C1 segment of cervical spinal cord (tissue), 14 donors: ENCODE data around the gene TIMP2.

Experiments
- DNase-seq, 14 donors: peaks; one replicate each; lab custom pipeline; 2025; lab: John Stamatoyannopoulos, UW

Gene TIMP2

DNA sequence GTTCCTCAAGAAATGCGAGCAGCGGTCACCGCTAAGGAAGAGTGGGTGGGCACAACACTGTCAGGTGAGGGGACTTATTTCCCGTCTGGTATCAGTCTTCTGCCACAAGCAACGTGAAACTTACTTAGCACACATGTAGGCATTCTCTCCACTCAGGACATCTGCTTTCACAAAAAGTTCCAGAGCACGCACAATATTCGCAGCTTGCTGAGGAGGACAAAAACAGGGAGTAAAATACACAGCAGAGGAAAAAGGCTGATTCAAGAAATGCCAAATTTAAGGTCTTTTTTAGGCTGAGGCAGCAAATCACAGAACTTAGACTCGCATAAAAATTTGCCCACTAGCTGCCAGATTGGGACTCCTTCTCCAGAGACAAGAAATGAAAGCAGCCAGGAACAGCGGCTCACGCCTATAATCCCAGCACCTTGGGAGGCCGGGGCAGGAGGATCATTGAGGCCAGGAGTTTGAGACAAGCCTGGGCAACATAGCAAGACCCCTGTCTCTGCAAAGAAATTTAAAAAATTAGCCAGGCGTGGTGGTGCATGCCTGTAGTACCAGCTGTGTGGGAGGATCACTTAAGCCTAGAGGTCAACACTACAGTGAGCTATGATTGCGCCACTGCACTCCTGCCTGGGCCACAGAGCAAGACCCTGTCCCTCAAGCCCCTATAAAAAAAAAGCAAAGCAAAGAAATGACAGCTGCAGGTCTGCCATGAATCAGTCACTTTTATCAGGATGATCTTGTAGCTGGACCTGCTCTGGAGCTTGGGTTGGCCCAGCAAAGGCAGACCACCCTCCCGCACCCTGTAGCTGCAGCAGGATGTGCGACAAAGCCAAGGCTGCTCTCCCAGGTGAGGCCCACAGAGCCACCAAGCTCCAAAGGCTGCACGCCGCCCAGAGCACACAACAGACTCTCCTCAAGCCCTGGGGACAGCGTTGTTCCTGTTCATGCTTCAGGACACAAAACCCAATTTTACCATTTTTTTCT, 105.1 kb downstream of the TIMP2 start:
- DNase-seq, result no peak

DNA sequence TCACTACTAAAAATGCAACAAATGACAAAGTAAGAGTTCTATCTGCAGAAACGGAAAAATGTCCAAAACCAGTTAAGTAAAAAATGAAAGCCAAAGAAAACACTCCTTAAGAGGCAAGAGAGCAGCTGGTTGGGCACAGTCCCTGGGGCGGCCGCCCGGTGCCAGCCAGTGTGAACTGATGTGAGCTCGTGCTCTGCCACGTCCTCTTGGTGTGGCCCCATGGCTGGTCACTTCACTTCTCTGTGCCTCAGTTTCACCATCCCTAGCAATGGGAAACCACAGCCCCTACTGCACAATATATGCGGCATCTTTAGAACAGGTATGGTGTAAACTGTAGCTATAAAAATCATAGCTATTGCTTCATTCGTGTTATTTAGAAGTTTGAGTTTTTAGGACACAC, 105.8 kb downstream of the TIMP2 start:
- no peak for DNase-seq

DNA sequence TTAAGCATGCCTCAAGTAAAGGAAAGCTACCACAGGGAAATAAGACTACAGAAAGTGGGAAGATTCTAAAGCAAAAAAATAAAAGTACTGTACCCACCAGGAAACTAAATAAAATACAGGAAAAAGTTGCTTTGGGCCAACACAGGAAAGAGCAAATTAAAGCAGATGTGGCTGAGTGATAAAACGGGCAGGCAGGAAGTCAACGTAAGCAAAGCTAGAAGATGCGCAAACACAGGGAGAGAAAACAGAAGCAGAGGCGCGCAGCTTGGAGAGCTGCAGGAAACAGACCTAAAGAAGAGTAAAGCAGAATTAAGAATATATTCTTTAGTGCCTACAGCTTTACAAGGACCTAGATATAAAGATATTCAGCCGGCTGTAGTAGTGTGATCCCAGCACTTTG, 106.3 kb downstream of the TIMP2 start:
- DNase-seq, result no peak

DNA sequence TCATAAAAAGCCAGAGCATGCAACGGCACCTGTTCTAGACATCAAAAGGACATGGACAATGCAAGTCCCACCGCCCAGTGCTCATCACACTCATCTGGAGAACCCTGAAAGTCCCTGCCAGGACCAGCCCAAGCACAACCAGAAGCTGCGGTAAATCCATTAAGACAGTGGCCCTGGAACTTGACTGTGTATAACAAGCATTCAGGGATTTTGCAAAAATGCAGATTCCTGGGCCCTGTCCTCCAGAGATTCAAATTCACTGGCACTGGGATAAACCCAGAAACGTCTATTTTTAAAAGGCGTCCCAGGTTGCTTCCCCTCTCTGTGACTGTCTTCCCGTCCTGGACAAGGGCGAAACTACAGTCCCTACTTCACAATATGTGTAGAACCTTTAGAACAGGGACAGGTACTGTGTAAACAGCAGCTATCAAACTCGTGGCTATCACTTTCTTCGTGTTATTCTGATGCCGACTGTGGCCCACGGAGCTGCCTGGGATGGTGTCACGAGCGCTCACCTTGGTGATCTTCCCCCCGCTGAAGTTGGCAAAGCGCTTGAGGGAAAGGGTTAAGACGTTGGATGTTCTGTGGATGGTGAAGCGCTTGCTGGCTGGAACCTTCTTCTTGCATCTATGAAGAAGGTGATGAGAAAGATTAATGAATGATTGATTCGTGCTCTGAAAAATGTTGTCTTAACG, 106.9 kb downstream of the TIMP2 start:
- no peak for DNase-seq

DNA sequence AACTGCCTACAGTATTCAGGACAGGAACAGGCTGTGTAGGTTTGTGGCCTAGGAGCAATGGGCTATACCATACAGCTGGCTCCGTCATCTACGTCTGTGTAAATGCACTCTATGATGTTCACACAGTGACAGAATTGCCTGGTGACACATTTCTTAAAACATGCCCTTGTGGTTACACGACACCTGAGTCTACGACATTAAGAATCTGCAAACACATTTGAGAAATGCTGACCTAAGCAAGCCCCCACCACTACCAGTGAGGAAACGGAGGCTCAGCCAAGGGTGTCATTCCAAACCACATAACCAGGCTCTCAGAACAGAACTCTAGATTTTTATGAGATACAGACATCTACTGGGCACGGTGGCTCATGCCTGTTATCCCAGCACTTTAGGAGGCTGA, 108.1 kb downstream of the TIMP2 start:
- no peak for DNase-seq

DNA sequence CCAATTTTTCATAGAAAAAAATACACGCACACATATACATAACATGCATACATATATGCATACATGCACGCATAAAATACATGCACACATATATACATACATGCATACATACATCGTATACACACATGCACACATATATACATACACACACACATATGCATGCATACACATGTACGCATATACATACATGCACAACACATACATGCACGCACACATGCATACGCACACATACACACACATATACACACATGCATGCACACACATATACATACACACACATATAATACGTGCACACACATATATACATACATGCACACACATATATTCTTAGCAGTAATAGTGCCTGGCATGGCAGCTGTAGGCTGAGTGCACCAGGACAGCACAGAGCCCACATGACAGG, 109.5 kb downstream of the TIMP2 start:
- no peak for DNase-seq

DNA sequence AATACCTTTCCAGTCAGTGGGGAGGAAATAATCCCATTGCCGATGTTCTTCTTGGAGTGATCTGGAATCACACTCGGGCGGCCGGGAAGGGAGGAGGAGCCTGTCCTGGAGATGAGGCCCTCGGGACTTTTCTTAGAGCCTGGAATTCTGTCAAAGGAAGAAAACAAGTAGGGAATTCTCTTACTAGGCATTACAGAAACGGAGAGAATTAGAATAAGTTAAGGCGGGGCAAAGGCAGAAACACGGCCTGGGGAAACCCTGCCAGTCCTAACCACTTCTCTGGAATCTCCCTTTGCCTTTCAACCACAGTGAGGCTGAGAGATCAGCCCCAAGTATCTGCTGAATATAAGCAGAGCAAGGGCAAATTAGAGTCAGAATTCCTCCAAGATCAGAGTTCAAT, 112.3 kb downstream of the TIMP2 start:
- DNase-seq, result no peak

DNA sequence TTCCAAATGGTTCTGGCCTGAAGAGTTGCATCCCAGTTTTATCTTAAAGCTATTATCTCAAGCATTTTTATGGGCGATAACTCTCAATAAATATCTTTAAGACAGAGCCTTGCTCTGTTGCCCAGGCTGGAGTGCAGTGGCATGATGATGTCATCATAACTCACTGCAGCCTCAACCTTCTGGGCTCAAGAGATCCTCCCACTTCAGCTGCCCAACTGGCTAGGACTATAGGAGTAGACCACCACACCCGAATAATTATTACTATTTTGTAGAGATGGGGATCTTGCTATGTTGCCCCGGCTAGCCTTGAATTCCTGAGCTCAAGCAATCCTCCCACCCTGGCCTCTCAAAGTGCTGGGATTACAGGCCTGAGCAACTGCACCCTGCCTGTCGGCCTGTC, 117.0 kb downstream of the TIMP2 start:
- no peak for DNase-seq

DNA sequence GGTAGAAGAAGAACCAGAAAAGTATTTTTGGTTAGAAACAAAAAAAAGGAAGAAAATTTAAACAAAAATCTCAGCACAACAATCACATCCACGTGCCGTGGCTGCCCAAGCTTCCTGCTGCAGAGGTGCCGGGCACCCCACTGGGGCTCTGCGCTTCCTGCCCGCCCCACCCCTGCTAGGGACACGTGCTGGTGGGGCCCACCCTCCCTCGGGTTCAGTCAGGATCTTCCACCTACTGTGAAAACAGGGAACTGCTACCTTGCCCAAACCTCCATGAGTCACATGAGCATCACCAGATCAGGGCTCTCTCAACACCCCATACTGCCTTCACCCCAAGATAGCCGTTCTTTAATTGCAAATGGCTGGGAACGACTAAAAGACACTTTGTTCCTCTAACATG, 118.7 kb downstream of the TIMP2 start:
- no peak for DNase-seq

DNA sequence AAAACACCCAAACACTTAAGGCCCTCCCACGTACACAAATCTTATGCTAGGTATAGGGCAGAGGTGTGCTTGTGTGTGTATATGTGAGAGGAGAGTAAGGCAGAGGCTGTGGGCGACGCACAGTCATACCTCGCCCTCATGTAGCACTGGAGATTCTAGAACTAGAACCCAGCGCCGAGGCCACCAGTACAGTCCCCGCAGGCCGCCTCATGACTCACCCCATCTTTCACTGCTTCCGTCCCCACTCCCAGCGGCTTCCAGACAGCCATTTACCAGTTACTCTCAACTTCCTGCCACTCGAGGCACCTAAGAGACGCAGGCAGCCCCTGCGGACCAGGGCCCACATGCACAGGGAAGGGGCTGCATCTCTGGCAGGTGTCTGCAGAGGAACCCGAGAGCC, 119.9 kb downstream of the TIMP2 start:
- DNase-seq, result no peak

DNA sequence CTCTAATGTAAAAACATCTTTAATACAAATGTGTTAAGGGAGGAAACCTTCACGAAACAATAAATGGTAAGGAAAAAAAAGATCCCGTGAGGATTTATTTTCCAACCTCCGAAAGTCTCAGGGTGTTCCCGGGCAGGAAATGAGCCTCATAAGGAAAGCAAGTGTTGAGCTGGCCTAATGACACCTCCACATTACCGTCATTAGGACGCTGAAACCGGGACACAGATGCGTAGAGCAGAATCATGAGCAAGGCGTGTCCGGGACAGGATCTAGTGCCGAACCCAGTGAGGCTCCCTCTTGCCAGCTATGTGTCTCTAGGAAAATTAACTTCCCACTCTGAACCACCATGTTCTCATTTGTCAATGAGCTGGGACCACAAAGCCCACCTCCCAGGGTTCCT, 120.4 kb downstream of the TIMP2 start:
- DNase-seq, result no peak

DNA sequence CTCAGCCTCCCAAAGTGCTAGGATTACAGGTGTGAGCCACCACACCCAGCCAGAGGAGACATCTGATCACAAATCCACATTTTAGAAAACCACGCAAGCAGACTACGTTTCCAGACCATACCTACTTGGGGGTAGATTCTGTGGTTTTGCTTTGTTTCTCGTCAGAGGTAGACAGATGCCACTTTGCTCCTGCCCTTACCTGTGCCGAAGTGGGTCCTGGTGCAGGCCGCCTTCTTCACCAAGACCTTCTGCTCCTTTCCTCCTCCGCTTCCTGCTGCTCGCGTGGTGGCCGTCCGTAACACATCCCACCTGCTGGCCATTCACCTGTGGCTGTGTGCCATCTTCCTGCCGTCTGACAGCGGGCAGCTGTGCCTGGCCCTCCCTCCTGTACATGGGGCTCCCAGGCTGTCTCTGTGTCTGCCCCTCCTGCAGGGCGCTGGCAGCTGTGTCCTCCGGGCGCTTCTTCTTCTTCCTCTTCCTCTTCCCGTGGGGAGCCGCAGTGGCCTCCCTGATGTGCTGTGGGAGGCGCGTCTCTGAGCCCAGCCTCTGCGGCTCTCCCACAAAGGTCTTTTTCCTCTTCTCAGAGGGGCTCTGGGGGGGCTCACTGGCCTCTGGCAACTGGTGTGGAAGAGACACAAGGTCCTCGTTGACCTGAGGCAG, 121.9 kb downstream of the TIMP2 start:
- no peak for DNase-seq
